DOHH2 (cell line): ENCODE data around the gene STK32C.

Experiments used
- EZH2phosphoT487 ChIP-seq: fragments of 200-600 bp; sonication (generic); IDR thresholded peaks from 2 replicates; pipeline ENCODE4 v1.6.1; 2017; ENCODE audit warnings: borderline replicate concordance, mild to moderate bottlenecking, antibody characterized with exemption, low read length, moderate library complexity, mixed read lengths
- TF ChIP-seq, protein P1 (sequence below): fragments of 200-600 bp; sonication (generic); IDR thresholded peaks from one replicate; pipeline ENCODE4 v1.5.1; 2014; ENCODE audit warnings: antibody characterized with exemption, mild to moderate bottlenecking, low read depth, low read length; ENCODE audit not compliant: poor library complexity, severe bottlenecking

DNA sequence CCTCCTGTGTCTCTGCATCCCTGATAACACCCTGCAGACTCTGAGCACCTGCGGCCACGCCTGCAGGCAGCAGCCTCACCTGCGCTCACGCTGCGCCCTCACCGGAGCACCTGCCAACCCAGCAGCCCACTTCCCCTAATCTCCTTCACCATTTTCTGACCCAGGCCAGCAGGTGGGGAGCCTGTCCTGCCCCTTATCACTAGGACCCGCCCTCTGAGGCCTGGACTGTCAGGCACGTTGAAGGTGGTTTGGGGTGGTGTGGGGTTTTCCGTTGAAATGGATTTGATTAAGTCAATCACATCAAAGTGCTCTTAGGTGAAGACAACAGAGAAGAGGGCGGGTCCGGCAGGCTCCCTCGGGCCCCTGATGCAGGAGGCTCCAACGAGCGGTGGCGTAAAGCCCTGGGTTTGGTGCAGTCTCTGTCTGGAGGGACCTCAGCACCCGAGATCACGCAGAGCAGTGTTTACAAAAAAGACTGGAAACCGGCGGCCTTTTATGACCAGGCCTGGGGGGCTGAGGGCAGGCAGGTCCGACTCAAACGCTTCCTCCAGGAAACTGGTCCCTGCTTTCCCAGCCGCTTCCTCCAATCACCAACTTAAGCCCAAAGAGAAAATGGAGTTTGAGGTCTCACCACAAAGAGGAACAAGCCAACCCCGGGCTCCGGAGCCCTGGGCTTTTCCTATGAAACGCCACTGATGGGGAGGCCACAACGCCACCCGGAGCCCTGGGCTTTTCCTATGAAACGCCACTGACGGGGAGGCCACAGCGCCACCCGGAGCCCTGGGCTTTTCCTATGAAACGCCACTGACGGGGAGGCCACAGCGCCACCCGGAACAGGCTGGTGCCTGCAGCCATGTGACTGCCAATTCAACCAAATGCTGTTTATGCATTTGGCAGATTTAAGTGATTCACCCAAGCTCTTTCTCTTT lies 75.5 kb downstream of the STK32C start:
- TF ChIP-seq, protein P1, sequence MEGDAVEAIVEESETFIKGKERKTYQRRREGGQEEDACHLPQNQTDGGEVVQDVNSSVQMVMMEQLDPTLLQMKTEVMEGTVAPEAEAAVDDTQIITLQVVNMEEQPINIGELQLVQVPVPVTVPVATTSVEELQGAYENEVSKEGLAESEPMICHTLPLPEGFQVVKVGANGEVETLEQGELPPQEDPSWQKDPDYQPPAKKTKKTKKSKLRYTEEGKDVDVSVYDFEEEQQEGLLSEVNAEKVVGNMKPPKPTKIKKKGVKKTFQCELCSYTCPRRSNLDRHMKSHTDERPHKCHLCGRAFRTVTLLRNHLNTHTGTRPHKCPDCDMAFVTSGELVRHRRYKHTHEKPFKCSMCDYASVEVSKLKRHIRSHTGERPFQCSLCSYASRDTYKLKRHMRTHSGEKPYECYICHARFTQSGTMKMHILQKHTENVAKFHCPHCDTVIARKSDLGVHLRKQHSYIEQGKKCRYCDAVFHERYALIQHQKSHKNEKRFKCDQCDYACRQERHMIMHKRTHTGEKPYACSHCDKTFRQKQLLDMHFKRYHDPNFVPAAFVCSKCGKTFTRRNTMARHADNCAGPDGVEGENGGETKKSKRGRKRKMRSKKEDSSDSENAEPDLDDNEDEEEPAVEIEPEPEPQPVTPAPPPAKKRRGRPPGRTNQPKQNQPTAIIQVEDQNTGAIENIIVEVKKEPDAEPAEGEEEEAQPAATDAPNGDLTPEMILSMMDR = peak; percentile 39
- no peak for TF ChIP-seq EZH2phosphoT487
